Stimulated activated CD4-positive, alpha-beta T cell treated with anti-CD3 and anti-CD28 coated beads, Interleukin-15, amount 100 ng/mL, for 24 hours (primary cell): ENCODE results near the gene RBP5.
"Not testable (repeated sequence)": the region's sequence is repeated elsewhere in the genome, so short reads cannot be mapped to it uniquely, and the experiment has no call there.

Source experiments
- DNase-seq: peaks from one replicate; pipeline ENCODE4 v3.0.0-alpha.2; 2020

The RBP5 gene

GRCh38 chr12:7121324-7121723, 7.4 kb downstream of the RBP5 start:
- DNase-seq = no peak

- no peak for DNase-seq
Observed at GRCh38 chr12:7120166-7120565, 8.5 kb downstream of the RBP5 start.

GRCh38 chr12:7118881-7119280, 9.8 kb downstream of the RBP5 start:
- DNase-seq = no peak

GRCh38 chr12:7117670-7118069, 11.0 kb downstream of the RBP5 start:
- no peak for DNase-seq

DNA sequence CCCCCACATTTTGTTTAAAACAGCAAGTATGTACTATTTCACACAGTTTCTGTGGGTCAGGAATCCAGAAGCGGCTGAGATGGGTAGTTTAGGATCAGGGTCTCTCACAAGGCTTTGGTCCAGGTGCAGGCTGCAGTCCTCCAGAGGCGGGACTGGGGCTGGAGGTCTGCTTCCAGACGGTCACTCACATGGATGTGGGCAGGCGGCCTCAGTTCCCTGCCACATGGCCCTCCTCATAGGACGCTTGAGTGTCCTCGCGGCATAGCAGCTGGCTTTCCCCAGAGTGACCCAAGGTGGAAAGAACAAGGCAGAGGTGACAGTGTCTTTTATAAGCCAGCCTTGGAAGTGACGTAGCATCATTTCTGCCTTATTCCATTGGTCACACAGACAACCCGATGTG, 11.8 kb downstream of the RBP5 start:
- DNase-seq = no peak

GRCh38 chr12:7116196-7116595, 12.5 kb downstream of the RBP5 start:
- DNase-seq = no peak

- no peak for DNase-seq
Observed at GRCh38 chr12:7114851-7115250, 13.8 kb downstream of the RBP5 start.

DNA sequence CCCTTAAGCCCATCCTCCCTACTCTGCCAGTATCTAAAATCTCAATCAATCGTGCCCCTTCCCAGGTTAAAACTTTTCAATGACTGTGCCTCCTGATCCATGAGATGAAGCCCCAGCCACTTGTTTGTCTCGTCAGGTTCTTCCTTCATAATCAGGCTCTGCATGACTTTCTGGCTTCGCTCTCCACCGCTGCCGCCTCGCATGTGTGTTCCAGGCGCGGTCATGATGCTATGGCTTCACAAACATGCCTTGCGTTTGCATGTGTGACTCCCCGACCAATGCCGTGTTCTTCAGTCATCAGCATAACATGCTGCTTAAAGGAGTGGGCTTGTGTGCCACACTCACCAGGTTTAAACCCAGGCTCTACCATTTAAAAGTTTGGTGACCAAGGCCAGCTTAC, 14.7 kb downstream of the RBP5 start:
- DNase-seq = no peak

DNA sequence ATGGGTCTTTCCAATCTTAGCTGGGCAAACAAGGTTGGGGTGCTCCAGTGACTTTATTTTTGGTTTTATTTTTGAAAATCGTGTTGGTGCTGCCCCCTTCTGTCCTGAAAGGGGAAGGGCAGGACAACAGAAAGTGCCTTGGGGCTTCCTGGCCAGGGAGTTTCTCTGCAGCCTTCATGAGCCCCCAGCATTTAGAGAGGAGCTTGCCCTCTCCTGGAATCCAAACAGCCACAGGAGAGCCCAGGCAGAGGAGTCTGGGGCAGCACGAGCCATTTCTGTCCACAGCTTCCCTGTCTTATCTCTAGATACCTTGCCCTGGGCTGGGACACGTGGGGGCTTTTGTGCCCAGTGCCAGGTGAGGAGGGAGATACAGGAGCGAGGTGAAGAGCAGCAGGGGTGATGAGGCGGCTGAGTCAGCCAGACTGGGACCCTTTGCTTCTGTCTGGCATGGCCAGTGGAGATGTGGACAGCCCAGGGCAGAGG, 15.3 kb downstream of the RBP5 start:
- DNase-seq = peak; percentile 39

DNA sequence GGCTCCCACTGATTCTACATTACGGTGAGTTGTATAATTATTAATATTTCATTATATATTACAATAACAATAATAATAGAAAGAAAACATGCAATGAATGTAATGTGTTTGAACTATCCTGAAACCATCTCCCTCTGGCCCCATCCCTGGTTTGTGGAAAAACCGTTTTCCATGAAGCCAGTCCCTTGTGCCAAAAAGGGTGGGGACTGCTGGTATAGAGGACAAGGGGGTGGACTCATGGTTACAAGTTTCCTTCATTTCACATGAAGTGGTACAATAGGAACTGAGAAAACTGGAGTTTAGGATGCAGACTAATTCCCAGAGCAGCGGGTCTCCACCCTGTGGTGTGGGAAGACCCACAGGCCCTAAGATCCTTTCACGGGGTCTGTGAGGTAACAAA, 16.6 kb downstream of the RBP5 start:
- no peak for DNase-seq

DNA sequence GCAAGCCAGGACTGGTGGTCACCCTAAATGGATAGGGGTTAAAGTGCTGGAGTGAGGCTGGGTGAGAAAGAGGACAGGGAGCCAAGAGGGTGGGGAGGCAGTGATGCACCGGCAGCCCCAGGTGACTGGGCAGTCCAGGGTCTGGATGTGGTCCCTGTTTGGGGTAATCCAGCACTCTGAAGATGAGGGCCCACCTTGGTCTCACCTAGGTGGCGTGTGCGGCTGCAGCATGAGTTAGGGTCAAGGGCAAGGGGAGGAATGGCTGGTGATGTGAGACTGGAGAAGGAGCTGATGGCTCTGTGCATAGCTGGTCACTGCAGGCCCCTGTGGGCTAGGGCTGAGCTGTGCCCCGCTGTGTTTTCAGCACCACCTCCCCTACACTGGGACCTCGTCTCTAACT, 18.0 kb downstream of the RBP5 start:
- DNase-seq = no peak

DNA sequence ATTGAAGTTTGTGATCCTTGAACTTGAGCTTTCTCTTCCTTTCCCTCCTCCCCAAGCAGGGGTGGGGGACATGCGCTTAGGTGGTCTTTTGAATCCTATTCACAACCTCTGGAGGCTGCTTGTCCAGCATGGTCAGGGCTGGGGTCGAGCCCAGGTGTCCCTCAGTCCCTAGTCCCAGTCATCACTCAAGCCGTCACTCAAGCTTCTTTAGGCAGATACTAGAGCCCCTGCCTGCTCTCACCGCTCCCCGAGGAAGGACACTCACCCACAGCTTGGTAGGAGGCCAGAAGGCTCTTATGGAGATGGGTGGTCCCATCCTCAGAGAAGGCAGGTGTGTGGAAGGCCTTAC, 19.1 kb downstream of the RBP5 start:
- no peak for DNase-seq

- DNase-seq = peak; percentile 89
Observed at GRCh38 chr12:7108796-7109571, 19.7 kb downstream of the RBP5 start, which contains the start of gene C1RL. Gene C1RL, minus strand, starts transcription at chr12:7109214. Its CDS starts 34 bp downstream, at chr12:7109180.

DNA sequence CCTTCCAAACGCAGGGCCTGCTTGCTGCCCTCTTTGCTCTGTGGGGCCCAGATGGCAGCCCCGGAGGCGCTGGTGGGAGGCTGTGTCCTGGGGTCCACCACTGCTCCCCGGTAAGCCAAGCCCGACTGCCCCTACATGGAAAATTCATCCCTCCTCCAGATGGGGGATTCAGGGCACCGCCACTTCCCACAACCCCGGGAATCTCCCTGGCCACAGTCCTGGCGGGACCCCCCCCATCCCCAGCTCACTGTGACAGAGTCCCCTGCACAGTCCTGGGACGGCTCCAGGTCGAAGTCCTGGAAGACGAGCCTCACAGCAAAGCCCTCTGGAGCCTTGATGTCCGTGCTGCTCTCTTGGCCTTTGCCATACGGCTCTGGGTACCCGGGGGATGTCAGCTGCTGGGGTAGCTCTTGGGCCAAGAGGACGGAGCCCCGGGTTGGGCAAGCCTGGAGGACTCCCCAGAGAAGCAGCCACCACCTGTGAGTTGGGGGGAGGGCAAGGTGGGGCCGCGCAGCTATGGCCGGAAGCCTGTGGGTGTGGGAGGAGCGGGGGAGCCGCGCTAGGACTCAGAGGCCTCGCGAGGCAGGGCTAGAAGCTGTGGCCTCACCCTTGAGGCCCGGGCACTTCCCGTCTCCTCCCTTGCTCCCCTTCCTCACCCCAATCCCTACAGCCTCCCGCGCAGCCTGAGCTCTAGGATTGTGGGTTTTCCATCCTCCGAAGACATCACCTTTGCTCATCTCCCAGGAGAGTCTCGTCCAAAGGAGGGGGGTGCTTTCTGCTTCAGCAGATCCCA, 20.5 kb downstream of the RBP5 start:
- DNase-seq = peak; percentile 87

DNA sequence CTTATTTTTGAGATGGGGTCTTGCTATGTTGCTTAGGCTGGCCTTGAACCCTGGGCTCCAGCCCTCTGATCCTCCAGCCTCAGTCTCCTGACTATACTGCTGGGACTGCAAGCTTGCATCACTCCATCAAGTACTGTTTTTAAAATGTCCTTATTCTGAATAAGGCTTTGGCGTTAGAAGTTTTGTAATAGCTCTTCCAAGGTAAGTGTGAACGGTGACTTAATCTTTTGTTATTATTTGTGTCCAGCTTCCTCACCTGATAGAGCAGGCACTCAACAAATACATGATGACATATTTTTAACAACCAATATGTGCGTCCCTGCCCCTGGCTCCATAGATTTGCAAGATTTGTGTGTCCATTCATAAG, 21.1 kb downstream of the RBP5 start:
- DNase-seq = no peak

DNA sequence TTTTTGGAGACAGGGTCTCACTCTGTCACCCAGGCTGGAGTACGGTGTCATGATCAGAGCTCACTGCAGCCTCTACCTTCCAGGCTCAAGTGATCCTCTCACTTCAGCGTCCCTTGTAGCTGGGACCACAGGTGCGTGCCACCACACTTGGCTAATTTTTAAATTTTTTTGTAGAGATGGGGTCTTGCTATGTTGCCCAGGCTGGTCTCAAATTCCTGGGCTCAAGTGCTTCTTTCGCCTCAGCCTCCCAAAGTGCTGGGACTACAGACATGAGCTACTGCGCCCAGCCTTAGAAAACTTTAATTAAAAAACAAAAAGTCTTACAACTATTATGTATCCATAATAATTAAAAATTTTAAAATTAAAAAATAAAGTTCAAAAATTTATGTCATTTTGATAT, 21.5 kb downstream of the RBP5 start:
- DNase-seq = not testable (repeated sequence)

DNA sequence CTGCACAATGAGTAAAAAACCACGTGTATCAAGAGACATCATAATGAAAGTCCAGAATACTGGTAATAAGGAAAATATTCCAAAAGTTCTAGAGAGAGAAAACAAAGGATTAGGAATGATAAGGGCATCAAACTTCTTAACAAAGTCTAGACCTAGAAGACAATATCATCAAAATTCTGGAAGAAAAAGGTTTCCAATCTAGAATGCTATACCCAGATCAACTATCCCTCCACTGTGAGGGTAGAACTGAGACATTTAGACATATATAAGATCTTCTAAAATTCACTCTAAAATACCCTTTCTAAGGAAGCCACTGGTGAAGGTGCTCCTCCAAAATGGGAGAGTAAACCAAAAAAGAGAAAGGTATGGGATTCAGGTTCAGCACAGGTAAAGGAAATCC, 22.6 kb downstream of the RBP5 start:
- DNase-seq = no peak

DNA sequence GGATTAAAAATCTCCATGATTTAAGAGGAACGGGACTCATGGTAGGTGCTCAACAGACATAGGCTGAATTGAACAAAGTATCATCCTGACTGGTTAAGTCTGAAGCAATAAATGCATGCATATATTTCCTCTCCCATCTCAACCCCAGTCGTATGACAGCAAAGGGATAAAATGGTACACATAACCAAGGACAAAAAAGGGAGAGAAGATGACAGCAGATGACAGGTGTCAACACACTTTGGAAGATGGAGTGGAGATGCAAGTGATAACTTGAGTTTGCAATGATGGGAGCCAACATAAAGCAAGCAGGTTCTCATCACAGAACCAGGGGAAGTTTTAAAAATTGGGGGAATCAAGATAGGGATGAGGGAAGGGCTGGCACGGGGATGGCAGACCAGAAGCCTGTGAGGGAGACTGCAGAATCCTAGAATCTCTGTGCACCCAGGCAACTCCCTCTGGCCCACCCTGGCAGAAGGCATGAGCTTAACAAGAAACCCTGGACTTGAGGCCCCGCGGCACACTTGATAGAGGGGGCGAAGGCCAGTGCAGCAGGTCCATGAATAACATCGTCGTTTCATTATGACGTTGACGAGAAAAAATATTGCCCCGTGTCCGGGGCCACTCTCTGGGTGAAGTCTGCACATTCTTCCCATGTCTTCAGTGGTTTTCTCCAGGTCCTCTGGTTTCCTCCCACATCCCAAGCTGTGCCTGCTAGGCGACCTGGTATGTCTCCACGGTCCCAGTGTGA, 24.7 kb downstream of the RBP5 start:
- DNase-seq = no peak

GRCh38 chr12:7102582-7102981, 26.1 kb downstream of the RBP5 start:
- no peak for DNase-seq

DNA sequence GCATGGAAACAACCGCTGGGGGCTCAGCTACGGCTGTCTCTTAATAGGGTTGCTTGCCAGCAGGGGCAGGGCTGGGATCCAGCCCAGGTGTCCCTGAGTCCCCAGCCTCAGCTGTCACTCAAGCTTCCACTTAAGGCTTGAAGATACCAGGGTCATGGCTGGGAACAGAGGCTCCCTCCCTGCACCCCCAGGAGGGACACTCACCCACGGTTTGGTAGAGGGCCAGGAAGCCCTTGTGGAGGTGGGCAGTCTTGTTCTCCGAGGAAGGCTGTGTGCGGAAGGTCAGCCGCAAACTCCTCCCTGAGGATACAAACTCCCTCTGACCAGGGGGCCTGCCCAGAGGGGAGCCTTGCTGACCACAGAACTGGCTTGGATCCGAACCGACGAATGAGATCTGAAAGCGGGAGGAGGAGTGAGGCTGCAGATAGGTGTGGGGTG, 27.0 kb downstream of the RBP5 start:
- DNase-seq = no peak

GRCh38 chr12:7101047-7101693, 27.5 kb downstream of the RBP5 start:
- DNase-seq = no peak

DNA sequence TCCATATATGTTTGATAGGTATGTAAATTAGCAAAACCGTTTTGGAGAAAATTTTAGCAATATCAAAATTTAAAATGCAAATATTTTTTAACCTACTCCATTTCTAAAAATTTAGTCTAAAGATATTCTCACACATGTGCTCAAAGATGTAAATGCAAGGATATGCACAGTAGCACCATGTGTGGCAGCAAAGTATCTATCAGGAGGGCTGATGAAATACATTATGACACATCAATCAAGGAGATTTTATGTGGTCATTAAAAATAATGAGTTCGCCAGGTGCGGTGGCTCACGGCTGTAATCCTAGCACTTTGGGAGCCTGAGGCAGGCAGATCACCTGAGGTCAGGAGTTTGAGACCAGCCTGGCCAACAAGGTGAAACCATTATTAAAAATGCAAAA, 28.4 kb downstream of the RBP5 start:
- DNase-seq = no peak
